HCT116 (cell line): ENCODE data around the gene PLK1. TPM values are rescaled to one million over a fixed set of nuclear protein-coding genes. Genes with fewer than 3 reads are reported as not detected.

ENCODE experiments used
- ATAC-seq: fragments of 200-7000 bp; cut with Tn5 transposase; 2 replicates; pipeline ENCODE4 v1.9.1; 2020; ENCODE audit warnings: mild to moderate bottlenecking, moderate library complexity
- BruUV-seq: library from RNA; stranded (reverse); fragments of 400-500 nt; replicated peaks from 2 replicates; lab custom pipeline; 2021; lab: Mats Ljungman, UMichigan
- CTCF ChIA-PET: fragments of 300-600 bp; sonication (Branson Sonifier 250); formaldehyde crosslinking; loops from one replicate; lab custom pipeline; 2021; ENCODE audit warnings: antibody characterized with exemption; lab: Charles Lee
- POLR2A ChIA-PET: fragments of 300-600, 350-600 bp; sonication (Branson Sonifier 250); formaldehyde crosslinking; loops from one replicate; lab custom pipeline; 2021; ENCODE audit warnings: antibody characterized with exemption; lab: Charles Lee
- RAD21 ChIA-PET, 2 experiments: fragments of 300-600 bp; sonication (Branson Sonifier 250); formaldehyde crosslinking; loops; one replicate each; lab custom pipeline; 2023; ENCODE audit warnings: low total read pairs in 2 of 2; ENCODE audit not compliant: uncharacterized antibody in 2 of 2, unreplicated experiment in 2 of 2, low non-redundant PET in 1 of 2; lab: Charles Lee
- DNase-seq: peaks from one replicate; pipeline ENCODE4 v3.0.0-alpha.2; 2010; ENCODE audit warnings: low read depth, low spot score
- H2AFZ ChIP-seq: fragments of 200-600 bp; shearing (Covaris generic), sonication (generic); 2 replicates; pipeline ENCODE4 v1.6.1; 2017; ENCODE audit warnings: low read depth, mixed run types, mixed read lengths, antibody characterized with exemption, low read length; ENCODE audit not compliant: poor library complexity, severe bottlenecking
- H3K27ac ChIP-seq: 2 replicates; pipeline ENCODE4 v1.5.1; 2012; ENCODE audit warnings: low read depth, low read length
- H3K27me3 ChIP-seq: fragments of 200-600 bp; sonication (generic); 2 replicates; pipeline ENCODE4 v1.6.1; 2016; ENCODE audit warnings: mixed run types, low read length, mixed read lengths; ENCODE audit not compliant: insufficient read depth
- H3K36me3 ChIP-seq, 2 experiments: fragments of 200-500 bp in 1 of 2; fragments of 200-600 bp in 1 of 2; sonication (Bioruptor generic) in 1 of 2; sonication (generic) in 1 of 2; 2 replicates each; pipeline versions ENCODE4 v1.5.1 to v1.6.1; 2014 to 2016; ENCODE audit warnings: low read length in 2 of 2, inconsistent platforms in 1 of 2, mixed read lengths in 1 of 2, mixed run types in 1 of 2; ENCODE audit not compliant: insufficient read depth in 2 of 2, control insufficient read depth in 1 of 2
- H3K4me1 ChIP-seq, 2 experiments: fragments of 200-600 bp in 1 of 2; sonication (generic) in 1 of 2; 2 replicates each; pipeline versions ENCODE4 v1.5.1 to v1.6.1; 2012 to 2017; ENCODE audit warnings: low read length in 2 of 2, inconsistent platforms in 1 of 2, mild to moderate bottlenecking in 1 of 2, mixed read lengths in 1 of 2, mixed run types in 1 of 2, moderate library complexity in 1 of 2; ENCODE audit not compliant: insufficient read depth in 2 of 2, control insufficient read depth in 1 of 2
- H3K4me2 ChIP-seq: fragments of 200-600 bp; sonication (generic); 2 replicates; pipeline ENCODE4 v1.6.1; 2017; ENCODE audit warnings: mixed run types, low read length, mixed read lengths
- H3K4me3 ChIP-seq, 2 experiments: fragments of 200-600 bp in 1 of 2; sonication (generic) in 1 of 2; replicated peaks in 1 of 2; 2 replicates each; pipeline ENCODE4 v1.5.1; 2011 to 2016; ENCODE audit warnings: low read length in 2 of 2, control low read depth in 1 of 2, low read depth in 1 of 2, mild to moderate bottlenecking in 1 of 2, mixed read lengths in 1 of 2, mixed run types in 1 of 2
- H3K79me2 ChIP-seq: fragments of 200-600 bp; sonication (generic); 2 replicates; pipeline ENCODE4 v1.6.1; 2017; ENCODE audit warnings: mild to moderate bottlenecking, mixed run types, low read length, moderate library complexity, mixed read lengths; ENCODE audit not compliant: insufficient read depth
- H3K9ac ChIP-seq: fragments of 200-600 bp; sonication (generic); 2 replicates; pipeline ENCODE4 v1.6.1; 2016; ENCODE audit warnings: low read length, mixed read lengths
- H3K9me2 ChIP-seq: fragments of 200-600 bp; sonication (generic), shearing (Covaris generic); 2 replicates; pipeline ENCODE4 v1.6.1; 2017; ENCODE audit warnings: mixed run types, mild to moderate bottlenecking, moderate library complexity; ENCODE audit not compliant: insufficient read depth
- H3K9me3 ChIP-seq, 2 experiments: fragments of 200-500 bp in 1 of 2; fragments of 200-600 bp in 1 of 2; sonication (Bioruptor generic) in 1 of 2; sonication (generic) in 1 of 2; 2 replicates each; pipeline ENCODE4 v1.6.1; 2014 to 2017; ENCODE audit warnings: low read length in 2 of 2, mixed read lengths in 2 of 2, inconsistent platforms in 1 of 2, low read depth in 1 of 2, mild to moderate bottlenecking in 1 of 2, mixed run types in 1 of 2, moderate library complexity in 1 of 2; ENCODE audit not compliant: control insufficient read depth in 1 of 2, insufficient read depth in 1 of 2
- H4K20me1 ChIP-seq: fragments of 200-600 bp; sonication (generic), shearing (Covaris generic); 2 replicates; pipeline ENCODE4 v1.6.1; 2017; ENCODE audit warnings: mixed run types, mild to moderate bottlenecking, moderate library complexity; ENCODE audit not compliant: insufficient read depth
- CEBPB ChIP-seq: IDR thresholded peaks from 2 replicates; pipeline ENCODE4 v1.6.1; 2012; ENCODE audit warnings: low read depth
- EZH2 ChIP-seq: fragments of 200-600 bp; sonication (generic); IDR thresholded peaks from 2 replicates; pipeline ENCODE4 v1.6.1; 2017; ENCODE audit warnings: antibody characterized with exemption, mixed run types
- POLR2A ChIP-seq: IDR thresholded peaks from 2 replicates; pipeline ENCODE4 v1.7.0; 2011; ENCODE audit warnings: borderline replicate concordance; ENCODE audit not compliant: insufficient read depth, insufficient read length; ENCODE audit errors: extremely low read depth
- POLR2AphosphoS5 ChIP-seq: IDR thresholded peaks from 2 replicates; pipeline ENCODE4 v1.6.1; 2011; ENCODE audit warnings: mild to moderate bottlenecking, low read depth, low read length, moderate library complexity
- SP1 ChIP-seq: IDR thresholded peaks from 2 replicates; pipeline ENCODE4 v1.6.1; 2012; ENCODE audit warnings: low read depth
- YY1 ChIP-seq: IDR thresholded peaks from 2 replicates; pipeline ENCODE4 v1.6.1; 2011; ENCODE audit warnings: low read length, low read depth, moderate library complexity, mild to moderate bottlenecking; ENCODE audit not compliant: insufficient replicate concordance; ENCODE audit errors: extremely low read depth
- ZFX ChIP-seq: fragments of 450-650 bp; IDR thresholded peaks from 2 replicates; pipeline ENCODE4 v1.6.1; 2017
- intact Hi-C: fragments of 100-400 bp; cut with micrococcal nuclease; formaldehyde crosslinking; loops from 2 replicates; pipeline ENCODE4 v1.10.0; 2022
- total RNA-seq: library from RNA; stranded (reverse); gene quantifications from one replicate; pipeline ENCODE4 v1.2.1, GENCODE V29; 2021; ENCODE audit not compliant: unreplicated experiment
- TF ChIP-seq, protein P1 (sequence below): IDR thresholded peaks from 2 replicates; pipeline ENCODE4 v1.6.1; 2012; ENCODE audit warnings: low read depth
- TF ChIP-seq, protein P2 (sequence below): IDR thresholded peaks from 2 replicates; pipeline ENCODE4 v1.6.1; 2012

The PLK1 gene
- total RNA-seq, 1 experiment from 2014 or later, result 144 TPM

DNA sequence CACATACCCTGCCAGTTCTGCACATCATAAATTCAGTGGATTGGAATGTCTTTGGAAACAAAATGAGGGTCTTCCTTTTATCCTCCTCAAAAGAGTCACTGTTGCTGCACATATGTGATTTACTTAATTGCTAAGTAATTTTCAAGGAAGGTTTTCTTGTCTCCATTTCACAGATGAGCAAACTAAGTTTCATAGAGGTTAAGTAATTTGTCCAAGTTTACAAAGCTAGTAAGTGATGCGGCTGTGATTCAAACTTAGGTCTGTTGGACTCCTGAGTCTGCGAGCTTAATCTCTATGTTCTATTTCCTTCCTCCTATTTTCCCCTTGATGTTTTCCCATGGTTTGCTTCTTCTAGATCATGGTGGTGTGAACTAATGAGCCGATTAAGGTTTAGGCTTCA lies 48.0 kb downstream of the PLK1 start (continued):
- no peak for TF ChIP-seq CEBPB
- TF ChIP-seq SP1, result no peak
- no peak for TF ChIP-seq EZH2

DNA sequence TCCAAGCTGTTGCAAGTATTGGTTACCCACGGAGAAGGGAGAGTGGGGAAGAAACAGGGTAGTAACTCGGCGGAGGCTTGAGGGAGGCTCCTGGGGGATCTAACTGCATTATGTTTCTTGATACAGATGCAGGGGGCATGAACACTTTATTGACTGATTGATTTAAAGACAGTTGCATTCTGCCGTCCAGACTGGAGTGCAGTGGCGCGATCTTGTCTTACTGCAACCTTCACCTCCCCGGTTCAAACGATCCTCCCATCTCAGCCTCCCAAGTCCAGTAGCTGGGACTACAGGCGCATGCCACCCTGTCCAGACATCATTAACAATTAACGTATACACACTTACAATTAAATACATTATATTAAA lies 49.4 kb downstream of the PLK1 start:
- peak overlapping the region; percentile 81 for H3K4me2 ChIP-seq
- DNase-seq (no peak), ATAC-seq (peak; percentile 52)
- H3K9me3 ChIP-seq, result no peaks in the 10 kb centered on the region
- H3K27ac ChIP-seq, result peak overlapping the region; percentile 64
- peaks cover 7 to 23% of the 10 kb centered on the region in 2 experiments; a peak in 3 of 4 replicates for H3K4me1 ChIP-seq
- no peaks in the 10 kb centered on the region for H3K27me3 ChIP-seq
- H3K36me3 ChIP-seq, result no peaks in the 10 kb centered on the region
- ChIA-PET RAD21 (no interaction called here), CTCF (interaction anchor here (0.7 to 1.5 kb wide), 8 partner anchors 9 to 866 kb away, joined by 3 to 4 read pairs (median 4); no protein-coding TSS in a partner anchor), POLR2A (interaction anchor here (0.8 to 1.1 kb wide), 2 partner anchors 9 to 38 kb away, joined by 3 read pairs; no protein-coding TSS in a partner anchor)
- intact Hi-C loops, result loop anchor here (2.0 to 5.0 kb wide), 2 partner anchors 171 to 864 kb away; partner anchors contain the start of genes EARS2 and UBFD1
- peak overlapping the region in 1 of 2 experiments; percentile 56; a peak in 2 of 4 replicates for H3K4me3 ChIP-seq
- H3K79me2 ChIP-seq, result no peaks in the 10 kb centered on the region
- no peak overlapping the region for H3K9ac ChIP-seq
- H3K9me2 ChIP-seq, result no peaks in the 10 kb centered on the region
- peak overlapping the region; percentile 98 for H2AFZ ChIP-seq
- BruUV-seq, result no TSS peak
- no peaks in the 10 kb centered on the region for H4K20me1 ChIP-seq
- TF ChIP-seq POLR2A, result peak; percentile 18
- TF ChIP-seq SP1, result no peak
- TF ChIP-seq ZFX, result no peak

DNA sequence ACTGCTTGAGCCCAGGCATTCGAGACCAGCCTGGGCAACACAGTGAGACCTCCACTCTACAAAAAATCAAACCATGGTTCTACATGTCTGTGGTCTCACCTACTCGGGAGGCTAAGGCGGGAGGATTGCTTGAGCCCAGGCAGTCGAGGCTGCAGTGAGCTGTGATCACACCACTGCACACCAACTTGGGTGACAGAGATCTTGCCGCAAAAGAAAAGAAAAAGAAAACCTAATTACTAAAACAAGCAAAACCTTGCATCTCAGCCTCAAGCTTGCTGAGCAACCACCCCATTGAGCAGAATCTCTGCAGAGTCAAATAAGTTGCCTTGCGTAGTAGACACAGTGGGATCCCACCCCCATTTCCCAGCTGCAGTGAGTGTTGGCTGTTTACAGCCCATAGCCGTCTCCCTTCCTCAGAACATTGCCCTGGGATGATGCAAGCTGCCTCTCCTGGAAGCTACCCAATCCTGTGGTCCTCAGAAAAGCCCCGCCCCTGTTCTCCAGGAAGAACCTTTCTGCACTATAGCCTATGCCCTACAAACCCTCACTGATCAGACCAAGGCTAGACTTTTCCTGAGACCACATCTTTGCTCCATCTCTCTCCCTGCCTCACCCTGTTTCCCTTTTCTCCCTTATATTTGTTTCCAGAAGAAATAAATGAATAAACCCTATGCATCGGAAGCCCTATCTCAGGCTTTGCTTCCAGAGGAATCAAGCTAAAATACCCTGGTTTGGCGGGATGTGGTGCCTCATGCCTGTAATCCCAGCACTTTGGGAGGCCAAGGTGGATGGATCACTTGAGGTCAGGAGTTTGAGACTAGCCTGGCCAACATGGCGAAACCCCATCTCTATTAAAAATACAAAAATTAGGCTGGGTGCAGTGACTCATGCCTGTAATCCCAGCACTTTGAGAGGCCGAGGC lies 51.1 kb downstream of the PLK1 start:
- intact Hi-C loops, result loop anchor here (2.0 to 5.0 kb wide), 2 partner anchors 173 to 863 kb away; partner anchors contain the start of genes EARS2 and UBFD1
- no peak overlapping the region for H3K9ac ChIP-seq
- ATAC-seq, result peak; percentile 58
- no peak overlapping the region for H3K27ac ChIP-seq
- TF ChIP-seq, protein P1, sequence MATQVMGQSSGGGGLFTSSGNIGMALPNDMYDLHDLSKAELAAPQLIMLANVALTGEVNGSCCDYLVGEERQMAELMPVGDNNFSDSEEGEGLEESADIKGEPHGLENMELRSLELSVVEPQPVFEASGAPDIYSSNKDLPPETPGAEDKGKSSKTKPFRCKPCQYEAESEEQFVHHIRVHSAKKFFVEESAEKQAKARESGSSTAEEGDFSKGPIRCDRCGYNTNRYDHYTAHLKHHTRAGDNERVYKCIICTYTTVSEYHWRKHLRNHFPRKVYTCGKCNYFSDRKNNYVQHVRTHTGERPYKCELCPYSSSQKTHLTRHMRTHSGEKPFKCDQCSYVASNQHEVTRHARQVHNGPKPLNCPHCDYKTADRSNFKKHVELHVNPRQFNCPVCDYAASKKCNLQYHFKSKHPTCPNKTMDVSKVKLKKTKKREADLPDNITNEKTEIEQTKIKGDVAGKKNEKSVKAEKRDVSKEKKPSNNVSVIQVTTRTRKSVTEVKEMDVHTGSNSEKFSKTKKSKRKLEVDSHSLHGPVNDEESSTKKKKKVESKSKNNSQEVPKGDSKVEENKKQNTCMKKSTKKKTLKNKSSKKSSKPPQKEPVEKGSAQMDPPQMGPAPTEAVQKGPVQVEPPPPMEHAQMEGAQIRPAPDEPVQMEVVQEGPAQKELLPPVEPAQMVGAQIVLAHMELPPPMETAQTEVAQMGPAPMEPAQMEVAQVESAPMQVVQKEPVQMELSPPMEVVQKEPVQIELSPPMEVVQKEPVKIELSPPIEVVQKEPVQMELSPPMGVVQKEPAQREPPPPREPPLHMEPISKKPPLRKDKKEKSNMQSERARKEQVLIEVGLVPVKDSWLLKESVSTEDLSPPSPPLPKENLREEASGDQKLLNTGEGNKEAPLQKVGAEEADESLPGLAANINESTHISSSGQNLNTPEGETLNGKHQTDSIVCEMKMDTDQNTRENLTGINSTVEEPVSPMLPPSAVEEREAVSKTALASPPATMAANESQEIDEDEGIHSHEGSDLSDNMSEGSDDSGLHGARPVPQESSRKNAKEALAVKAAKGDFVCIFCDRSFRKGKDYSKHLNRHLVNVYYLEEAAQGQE, result no peak
- TF ChIP-seq YY1 (no peak), CEBPB (peak; percentile 85), POLR2AphosphoS5 (peak; percentile 76)
- TF ChIP-seq, protein P2, sequence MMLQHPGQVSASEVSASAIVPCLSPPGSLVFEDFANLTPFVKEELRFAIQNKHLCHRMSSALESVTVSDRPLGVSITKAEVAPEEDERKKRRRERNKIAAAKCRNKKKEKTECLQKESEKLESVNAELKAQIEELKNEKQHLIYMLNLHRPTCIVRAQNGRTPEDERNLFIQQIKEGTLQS, result peak; percentile 68; the same call in 1 of the 2 replicates
- ChIA-PET RAD21 (no interaction called here), CTCF (interaction anchor here (1.3 to 1.4 kb wide), 2 partner anchors 74 to 281 kb away, joined by 4 to 5 read pairs; no protein-coding TSS in a partner anchor), POLR2A (no interaction called here)
- H3K9me2 ChIP-seq, result no peaks in the 10 kb centered on the region
- peak overlapping the region; percentile 90 for H2AFZ ChIP-seq
- H3K4me2 ChIP-seq, result peak overlapping the region; percentile 63
- H3K4me3 ChIP-seq, result no peak overlapping the region
- H3K79me2 ChIP-seq, result no peaks in the 10 kb centered on the region
- no peaks in the 10 kb centered on the region for H4K20me1 ChIP-seq
- H3K27me3 ChIP-seq, result no peaks in the 10 kb centered on the region
- H3K4me1 ChIP-seq, result peaks cover 7 to 23% of the 10 kb centered on the region in 2 experiments; a peak in 3 of 4 replicates
- TSS peak; percentile 77 for BruUV-seq
- no peaks in the 10 kb centered on the region for H3K36me3 ChIP-seq
- peak; percentile 31 for DNase-seq
- H3K9me3 ChIP-seq, result no peaks in the 10 kb centered on the region
